Measurements from ENCODE around the gene SCN4B.

DNA sequence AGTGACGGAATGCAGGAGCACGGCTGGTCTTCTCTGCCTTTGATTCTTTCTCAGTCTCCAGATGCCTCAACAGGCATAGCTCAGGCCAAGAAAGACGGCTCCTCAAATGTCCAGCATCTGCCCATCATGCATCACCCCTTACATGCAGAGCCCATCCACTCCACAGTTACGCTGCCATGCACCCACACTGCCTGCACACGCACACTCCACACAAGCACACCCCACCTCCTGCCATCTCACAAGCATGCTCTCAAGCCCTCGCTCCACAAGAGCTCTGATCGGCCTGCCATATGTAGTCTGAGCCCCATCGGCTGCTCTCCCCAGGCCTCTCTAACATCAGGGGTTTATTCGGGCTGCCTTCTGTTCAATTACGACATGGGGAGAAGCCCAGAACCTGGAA, 18.8 kb downstream of the SCN4B start:
- TF ChIP-seq, protein P1, sequence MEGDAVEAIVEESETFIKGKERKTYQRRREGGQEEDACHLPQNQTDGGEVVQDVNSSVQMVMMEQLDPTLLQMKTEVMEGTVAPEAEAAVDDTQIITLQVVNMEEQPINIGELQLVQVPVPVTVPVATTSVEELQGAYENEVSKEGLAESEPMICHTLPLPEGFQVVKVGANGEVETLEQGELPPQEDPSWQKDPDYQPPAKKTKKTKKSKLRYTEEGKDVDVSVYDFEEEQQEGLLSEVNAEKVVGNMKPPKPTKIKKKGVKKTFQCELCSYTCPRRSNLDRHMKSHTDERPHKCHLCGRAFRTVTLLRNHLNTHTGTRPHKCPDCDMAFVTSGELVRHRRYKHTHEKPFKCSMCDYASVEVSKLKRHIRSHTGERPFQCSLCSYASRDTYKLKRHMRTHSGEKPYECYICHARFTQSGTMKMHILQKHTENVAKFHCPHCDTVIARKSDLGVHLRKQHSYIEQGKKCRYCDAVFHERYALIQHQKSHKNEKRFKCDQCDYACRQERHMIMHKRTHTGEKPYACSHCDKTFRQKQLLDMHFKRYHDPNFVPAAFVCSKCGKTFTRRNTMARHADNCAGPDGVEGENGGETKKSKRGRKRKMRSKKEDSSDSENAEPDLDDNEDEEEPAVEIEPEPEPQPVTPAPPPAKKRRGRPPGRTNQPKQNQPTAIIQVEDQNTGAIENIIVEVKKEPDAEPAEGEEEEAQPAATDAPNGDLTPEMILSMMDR (conservative IDR thresholded peaks at IDR 0.05; ENCODE audit: low read length): no peak
- TF ChIP-seq EZH2phosphoT487 (IDR thresholded peaks at IDR 0.05; ENCODE audit: borderline replicate concordance): no peak

Measured in Loucy (cell line).